NCI-H2107 treated with DMSO at 0.1 percent for 48 hours (cell line): Measurements from ENCODE around the gene FCN1.

Source experiments
- DNase-seq: peaks from one replicate; lab custom pipeline; 2025; ENCODE audit not compliant: unreplicated experiment; lab: John Stamatoyannopoulos, UW

FCN1 gene

DNA sequence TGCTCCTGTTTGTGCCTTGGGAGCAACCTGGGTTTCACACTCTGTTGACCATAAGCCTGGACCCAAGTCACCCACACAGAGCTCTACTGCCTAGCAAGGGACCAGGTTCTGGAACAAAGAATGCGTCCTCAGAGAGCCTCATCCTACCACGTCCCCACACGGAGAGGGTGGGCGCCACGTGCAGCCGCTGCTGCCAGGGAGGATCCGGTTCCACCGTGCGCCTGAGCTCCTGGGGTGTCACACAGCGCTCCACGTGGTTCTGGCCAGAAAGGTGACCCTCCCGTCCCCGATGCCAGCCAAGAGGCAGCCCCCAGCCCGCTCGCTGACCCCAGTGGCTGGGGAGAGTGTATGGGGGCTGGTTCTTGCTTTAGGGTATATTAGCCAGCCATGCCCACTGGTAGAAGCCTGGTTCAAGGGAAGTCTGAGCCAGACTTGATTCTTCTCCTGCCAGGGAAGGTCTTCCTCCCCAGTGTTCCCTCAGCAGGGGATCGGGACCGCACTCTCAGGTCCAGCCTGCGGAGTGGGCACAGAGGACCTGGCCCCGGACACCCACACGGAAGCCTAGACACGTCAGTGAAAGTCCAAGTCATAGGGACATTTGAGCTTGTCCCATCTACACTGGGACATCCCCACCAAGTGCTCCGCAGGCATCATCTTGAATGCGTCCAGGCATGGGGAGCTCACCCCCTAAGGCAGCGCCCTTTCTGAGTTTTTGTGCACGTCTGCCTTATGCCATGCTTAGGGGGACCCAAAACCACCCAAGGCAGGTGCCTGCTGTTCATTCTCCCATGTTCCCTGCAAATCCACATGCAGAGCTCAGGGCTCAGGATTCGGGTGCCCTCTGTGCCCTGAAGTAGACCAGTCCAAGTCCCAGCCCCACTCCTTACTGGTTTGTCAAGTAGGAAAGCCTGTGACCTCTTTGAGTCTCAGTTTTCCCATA is 2.4 kb downstream of the FCN1 start:
- DNase-seq, result no peak

DNA sequence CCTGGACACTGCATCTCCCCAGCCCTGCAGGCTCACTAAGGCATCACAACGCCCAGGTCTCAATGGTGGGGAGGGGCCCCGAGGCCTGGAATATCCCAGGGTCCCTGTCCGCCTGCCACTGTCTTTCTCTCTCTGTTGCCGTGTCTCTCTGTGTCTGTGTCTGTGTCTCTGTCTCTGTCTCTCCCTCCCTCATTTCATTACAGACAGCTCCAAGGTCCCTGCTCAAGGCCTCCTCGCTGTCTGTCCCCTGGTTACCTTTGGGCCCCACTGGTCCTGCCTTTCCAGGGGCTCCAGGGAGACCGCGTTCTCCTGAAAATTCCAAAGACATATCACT is 3.2 kb downstream of the FCN1 start:
- no peak for DNase-seq

DNA sequence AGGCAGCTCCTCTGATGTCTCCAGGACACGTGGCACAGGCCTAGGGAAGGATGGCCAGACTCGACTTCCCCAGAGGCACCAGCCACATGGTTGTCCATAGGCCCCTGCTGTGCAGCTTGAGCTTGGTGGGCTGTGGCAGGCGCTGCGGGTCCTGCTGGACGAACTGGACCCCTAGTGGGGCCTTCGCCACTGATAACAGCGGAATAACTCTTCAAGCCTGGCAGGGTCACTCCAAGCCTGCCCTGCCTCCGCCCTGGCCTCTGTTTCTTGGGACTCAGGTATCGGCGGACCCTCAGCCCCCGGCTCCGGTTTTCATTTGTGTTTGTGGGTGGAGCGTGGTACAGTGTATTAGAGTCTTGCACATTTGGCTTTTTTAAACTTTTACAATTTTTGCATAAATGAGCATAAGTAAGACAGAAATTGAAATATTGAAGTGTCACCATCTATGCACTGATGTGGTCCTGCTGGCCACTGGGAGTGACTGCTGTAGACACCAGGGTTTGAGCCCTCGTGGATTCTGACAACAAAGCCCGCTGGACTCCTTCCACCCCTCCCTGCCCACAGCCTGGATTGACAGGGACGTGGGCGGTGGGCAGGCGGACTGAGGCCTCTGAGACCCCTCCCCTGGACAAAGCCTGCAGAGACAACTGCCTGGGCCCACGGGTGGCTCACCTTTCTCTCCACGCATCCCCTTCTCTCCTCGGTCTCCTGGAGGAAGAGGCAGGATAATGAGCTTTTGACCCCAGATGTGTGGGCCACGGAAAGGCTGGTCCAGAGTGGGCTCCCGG is 3.8 kb downstream of the FCN1 start:
- no peak for DNase-seq

DNA sequence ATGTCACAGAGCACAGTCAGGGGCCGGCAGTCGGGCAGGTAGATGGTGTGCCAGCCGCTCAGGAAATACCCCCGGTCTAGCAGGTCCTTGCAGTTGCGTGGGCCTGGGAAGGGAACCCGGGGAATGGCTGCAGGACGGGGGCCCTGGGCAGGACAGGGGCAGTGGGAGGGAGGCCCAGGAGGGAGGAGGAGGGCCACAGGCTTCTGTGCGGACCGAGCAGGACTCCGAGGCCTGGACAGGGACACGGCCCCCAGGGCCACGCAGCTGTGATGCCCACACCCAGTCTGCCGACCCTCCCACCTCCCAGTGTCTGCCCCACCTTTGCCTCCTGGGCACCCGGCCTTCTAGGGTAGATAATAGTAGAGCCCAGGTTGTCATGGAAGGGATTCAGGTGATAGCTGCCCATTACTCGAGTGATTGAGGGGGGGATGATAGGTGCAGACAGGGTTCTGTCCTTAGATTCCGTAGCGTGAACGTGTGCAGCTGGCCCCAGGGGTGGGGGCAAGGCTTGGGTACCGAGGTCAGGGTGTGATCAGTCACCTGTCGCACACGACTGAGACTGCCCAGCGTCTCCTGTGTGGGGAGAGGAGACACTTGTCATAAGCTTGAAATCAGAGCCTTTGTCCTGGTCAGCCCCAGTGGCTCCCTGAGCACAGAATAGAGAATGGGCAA is 4.5 kb downstream of the FCN1 start:
- no peak for DNase-seq

DNA sequence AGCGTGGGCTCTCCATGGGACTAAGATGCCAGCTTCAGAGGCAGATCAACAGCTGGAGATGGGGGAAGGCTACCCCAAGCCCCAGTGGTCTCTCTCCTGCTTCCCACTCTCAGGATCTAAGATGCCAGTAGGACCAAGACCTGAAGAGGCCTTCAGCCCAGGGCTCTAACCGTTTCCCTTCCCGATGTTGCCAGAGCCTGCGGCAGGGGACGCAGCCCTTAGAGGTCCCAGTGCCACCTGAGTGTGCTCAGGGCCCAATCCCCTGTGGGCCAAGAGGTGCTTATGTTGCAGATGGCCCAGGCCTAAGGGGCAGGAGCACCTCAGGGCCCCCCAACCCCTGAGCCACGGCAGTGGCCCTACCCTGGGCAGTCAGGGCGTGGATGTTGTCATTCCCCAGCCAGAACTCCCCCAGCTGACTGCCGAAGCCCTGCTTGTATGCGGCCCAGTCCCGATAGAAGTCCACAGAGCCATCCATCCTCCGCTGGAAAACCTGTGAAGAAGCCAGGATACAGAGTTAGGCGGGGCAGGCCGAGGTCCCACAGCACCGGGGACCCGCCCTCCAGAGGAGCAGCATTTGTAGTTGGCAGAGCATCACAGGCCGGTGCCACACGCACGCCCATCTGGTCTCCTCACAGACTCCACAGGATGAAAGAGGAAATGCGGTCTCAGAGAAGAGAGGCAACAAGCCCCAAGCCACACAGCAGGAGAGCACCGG is 5.4 kb downstream of the FCN1 start:
- no peak for DNase-seq

DNA sequence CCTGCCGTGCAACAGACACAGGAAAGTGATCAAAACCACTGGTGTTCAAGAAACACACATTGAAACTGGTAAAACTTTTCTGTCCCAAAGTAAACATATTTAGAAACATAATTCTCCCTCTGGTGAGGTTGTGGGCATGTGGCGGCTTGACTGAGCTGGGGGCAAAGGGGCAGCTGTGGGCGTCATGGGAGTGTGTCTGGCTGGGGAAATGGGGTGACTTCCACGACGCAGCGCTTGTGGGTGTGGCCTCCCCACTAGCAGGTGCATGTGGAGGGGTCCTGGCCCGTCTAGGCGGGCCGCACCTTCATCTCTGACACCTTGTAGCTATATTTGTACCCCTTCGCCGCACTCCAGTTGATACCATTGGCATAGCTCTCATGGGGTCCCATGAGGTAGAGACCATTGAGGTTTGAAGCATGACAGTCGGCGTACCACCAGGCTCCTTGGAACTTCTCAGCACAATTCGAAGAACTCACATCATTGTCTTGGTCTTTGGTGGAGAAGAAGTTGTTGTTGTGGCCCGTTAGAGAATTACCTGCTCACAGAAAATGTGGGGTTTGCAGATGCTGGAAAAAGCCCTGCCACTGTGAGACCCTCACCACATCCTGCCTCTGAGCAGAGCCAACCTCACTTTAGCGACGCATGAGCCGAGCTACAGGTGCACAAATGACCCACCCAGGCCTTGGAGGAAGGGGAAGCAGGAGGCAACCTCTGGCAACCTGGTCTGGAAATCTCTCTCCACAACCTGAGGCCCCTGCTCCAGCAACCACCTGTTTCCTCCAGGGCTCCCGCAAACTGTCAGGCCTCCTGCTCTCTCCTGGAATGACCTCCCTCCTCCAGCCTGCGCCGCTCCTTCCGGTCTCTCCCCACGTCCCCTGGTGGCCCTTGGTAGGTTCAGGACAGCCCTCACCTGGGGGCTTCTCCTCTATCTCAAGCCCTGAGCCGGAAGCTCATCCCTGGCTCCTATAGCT is 7.9 kb downstream of the FCN1 start:
- DNase-seq, result no peak

DNA sequence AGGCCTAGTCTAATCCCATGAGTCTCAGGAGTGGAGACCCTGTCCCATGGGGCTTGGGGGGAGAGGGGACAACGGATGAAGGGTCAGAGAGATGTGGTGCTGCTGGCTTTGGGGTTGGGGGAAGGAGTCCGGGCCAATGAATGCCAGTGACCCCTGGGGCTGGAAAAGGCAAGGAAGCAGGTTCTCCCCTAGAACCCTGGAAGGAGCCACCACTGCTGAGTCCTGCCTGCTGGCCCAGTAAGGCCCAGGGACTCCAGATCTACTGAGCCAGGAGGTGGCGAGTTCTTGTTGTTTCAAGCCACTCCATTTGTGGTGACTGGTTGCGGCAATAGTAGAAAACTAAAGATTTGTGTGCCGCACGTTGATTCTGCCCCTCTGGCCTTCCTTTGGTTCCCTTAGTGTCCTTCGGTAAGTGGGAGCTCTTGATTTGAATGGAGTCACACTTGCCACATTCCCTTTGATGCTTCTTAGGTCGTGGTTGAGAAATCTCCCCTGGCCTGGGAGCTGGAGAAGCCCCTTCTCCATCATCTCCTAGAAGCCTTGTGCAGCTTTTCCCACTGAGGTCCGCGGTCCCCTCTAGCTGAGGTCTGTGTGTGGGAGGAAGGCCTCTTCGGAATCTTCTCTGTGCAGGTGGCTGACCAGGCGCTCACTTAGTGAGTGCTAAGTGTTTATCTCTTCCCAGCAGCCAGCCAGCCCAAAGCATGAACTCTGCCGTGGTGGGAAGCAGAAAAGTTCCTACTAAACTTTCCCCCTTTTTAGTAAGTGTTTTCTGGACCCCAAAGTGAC is 9.0 kb downstream of the FCN1 start:
- no peak for DNase-seq

DNA sequence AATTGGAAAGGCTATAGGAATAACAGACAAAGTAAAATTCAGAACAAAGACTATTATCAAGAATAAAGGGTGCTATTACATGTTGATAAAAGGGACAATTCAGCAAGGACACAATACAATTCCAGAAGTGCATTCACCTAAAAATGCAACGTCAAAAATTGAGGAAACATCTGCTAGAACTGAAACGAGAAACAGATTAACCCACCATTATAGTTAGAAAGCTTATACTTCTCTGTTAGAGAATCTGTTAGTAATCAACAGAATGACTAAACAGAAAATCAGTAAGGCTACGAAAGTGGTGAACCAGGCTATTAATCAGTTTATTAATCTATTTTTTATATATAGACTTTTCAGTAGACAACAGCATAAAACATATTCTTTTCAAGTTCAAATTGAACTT is 14.8 kb downstream of the FCN1 start:
- no peak for DNase-seq

DNA sequence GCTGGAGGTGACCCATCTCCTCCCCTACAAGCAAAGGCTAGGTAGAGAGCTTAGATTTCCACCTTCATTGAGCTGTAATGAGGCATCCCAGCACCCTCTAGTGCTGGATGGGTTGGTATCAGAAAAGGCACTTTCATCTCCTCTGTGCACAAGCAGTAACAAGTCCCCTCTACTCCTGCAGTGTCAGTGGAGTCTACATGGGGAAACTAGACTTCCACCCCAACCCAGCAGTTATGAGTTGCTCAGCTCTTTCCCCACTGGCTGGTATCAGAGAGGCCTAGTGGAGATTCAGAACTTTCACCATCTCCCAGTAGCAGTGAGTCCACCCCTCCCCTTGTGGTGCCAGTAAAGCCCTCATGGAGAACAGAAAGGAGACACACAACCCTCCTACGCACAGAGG is 17.9 kb downstream of the FCN1 start:
- no peak for DNase-seq

DNA sequence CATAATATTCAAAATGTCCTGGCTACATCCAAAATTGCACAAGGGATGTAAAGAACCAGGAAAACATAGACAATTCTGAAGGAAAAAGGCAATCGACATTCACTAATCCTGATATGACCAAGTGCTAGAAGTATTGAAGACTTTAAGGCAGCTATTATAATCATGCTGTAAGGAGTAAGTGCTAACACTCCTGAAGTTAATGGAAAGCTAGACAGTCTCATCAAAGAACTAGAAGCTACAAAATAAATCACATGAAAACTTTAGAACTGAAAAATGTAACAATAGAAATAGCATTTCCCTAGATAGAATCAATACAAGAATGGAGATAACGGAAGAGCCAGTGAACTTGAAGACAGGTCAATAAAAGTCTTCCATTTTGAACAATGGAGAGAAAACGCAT is 18.5 kb downstream of the FCN1 start:
- no peak for DNase-seq

DNA sequence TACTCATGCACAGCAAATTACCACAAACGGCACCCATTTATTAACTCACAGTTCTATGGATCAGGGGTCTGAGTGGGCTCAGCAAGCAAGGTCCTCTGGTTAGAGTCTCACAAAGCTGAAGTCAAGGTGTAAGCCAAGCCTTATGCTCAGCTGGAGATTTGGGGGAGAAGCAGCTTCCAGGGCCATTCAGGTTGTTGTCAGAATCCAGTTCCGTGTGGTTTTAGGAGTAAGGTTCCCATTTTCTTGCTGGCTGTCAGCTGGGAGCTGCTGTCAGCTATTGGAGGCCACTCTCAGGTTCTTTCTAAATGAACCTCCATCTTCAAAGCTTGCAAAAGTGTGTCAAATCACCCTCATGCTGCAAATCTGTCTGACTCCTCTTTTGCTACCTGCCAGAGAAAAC is 19.4 kb downstream of the FCN1 start:
- no peak for DNase-seq

DNA sequence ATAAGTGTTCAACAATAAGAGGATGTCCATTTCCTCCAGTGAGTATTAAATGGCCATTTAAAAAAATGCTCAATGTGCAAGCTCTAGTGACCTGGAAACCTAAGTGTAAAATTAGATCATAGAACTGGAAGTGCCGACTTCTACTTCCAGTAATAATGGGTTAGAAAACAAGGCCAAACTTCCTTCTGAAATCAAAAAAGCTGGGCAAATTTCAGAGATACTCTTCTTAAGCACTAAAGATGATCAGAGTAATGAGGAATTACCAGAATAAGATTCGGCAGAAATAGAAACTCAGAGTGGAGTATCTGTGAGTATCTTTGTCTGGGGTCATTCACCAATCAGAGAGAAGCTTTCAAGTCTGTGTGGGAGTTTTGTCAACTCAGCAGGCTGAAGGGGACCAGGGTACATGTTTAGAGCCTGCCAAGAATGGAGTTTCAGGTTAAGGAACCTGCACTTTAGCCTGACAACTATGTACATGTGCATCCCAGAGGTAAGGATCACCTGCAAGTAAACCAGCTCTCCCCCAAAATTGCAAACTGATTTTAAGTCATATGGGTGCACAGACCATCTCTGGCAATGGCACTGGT is 20.0 kb downstream of the FCN1 start:
- DNase-seq, result no peak

DNA sequence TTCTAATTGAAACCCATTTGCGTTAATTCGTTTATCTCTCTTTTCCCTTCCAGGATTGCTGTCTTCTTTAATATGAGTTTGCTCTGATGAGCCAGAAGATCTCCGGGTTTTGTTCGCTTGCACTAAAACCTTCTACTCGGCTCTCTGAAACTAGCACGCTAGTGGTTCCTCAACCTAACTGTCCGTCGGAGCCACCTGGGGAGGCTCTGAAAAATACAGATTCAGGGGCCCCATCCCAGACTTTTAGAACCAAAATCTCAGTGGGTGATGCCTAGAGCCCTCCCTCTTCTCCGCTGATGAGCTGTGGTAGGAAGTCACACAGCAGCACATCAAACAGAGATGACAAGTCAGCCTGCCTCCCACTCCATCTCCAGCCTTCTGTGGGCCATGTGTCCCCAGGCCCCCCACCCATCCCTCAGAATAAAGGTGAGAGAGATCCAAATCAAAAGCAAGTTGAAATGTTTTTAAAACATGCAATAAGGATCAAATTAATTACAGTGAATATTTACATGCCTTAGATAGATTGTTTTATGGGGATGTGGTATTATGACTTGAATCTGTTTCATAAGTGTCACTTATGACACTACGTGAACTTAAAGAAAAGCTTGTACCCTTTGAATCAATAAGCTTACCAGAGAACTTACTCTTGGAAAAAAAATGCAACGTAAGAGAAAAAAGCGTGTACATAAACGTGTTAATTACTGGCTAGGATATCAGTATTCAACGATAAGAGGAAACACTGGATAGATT is 20.7 kb downstream of the FCN1 start:
- no peak for DNase-seq

DNA sequence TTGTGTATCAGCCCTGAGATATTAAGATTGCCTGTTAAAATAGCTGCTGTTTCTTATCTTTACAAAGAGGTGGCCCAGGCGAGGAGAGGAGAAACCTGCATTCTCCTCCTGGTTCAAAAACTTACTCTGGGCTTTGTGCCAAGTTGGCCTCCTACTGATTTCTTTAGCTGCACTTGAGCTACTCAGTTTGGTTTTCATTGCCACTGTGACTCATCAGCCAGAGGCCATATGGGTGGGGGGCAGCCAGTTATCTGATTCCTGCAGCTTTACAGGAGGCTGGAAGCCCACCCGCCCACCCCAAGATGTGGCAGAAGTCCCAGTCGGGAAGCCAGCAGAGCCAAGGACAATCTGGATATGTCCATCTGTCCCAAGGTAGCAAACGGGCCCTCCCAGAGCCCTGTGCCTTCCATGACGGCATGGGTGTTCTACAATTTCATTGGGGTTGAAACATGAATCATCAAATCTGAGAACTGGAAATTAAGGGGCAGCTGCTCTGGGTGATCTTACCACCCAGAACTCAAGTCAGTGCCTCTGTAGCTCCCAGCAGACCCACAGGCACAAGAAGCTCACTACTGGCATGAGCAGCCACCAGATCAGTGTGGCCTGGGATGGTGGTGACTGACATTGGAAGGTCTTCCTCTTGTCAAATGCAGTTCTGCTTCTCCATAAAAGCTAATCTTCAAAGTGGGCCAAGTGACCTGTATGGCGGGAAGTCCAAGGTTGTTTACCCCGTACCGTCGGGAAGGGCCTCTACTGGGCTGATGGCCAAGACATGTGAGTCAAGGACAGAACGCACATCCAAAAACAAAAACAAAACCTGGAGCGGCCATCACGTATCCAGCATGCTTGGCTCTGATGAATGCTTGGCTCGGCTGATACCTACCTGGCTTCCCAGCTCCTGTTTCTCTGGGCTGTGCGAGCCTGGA is 21.5 kb downstream of the FCN1 start:
- DNase-seq, result no peak

DNA sequence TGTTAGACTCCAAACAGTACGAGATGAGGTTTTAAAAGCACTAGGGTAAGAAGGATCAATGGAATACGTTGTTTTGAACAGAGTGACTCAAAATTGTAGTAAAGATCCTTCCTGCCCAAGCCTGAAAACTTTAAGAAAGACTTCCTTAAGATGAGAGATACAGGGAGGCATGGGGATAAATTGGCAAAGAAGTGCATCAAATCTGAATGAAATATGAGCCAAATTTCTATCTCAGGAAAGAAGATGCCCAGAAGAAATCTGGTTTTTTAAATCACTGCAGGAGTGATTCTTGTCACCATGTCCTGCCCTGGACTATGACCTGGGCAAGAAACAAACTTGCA is 22.2 kb downstream of the FCN1 start:
- no peak for DNase-seq

DNA sequence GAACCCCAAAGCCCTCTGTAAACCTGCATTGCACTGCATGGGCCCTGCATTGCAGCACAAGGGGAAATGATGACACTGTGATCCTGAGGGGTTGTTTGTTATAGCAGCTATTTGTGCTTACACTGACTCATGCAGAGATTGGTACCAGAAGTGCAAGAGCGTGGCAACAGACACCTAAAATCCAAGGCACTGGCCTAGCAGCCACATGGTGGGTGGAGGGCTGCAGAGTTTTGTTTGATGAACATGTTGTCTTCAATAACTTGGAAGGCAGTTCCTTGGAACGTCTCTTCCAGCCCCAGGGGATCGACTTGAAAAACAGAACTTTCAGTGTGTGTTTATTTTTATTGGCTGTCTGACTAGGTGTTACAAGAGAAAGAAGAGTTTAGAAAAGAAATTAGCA is 22.6 kb downstream of the FCN1 start:
- DNase-seq, result no peak

DNA sequence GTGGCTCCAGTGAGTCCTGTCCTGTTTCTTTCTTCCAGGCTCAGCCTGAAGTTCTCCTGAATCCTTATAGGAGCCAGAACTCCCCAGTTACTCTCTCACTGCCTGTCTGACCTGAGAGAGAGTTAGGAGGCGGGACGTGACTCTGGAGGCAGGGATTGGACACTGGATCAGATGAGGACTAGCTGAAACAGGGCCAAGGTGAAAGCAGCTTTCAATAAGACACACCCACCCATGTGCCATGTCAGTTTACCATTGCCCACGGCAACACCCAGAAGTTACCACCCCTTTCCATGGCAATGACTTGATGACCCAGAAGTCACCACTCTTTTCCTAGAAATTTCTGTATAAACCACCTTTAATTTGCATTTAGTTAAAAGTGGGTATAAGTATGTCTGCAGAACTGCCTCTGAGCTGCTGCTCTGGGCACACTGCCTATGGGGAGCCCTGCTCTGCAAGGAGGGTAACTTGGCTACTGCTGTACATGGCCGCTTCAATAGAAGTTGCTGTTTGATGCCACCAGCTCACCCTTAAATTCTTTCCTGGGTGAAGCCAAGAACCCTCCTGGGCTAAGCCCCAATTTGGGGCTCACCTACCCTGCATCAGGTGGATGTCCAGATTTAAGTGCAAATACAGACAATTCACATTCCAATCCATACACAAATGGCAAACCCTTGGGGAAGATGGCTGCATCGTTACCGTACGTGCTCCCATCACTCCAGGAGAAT is 23.4 kb downstream of the FCN1 start:
- no peak for DNase-seq
